ENCODE measurements around the gene TBXAS1. TPM values are rescaled to one million over a fixed set of nuclear protein-coding genes. Genes with fewer than 3 reads are reported as not detected.

Gene TBXAS1
- total and polyA plus RNA-seq, 2 donors (not counting 3 experiments of a cell fraction or from before 2014, with no cell fraction given): 2.1 to 4.3 TPM

DNA sequence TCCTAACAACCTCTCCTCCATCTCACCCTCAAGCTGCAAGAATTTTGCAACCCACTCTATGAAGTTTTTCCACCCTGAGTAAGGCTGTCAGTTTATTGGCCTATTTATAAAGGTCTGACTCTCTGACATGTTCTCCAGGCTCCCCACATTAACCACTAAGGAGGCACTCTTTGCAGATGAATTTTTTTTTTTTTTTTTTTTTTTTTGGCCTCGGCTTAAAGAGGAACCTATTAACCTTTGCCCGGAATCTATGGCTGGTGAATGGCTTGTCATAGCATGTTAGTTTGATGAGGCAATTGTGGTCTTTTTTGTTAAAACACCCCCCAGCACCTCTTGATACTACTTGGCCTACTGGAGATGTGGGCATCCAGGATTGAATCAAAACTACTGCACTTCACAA lies 57.1 kb downstream of the TBXAS1 start:
- Histone ChIP-seq H3K79me2 (ENCODE audit: control insufficient read depth, insufficient read depth, low read length) (no peaks in the 10 kb centered on the region), H4K20me1 (replicated peaks; ENCODE audit: control insufficient read depth, extremely low read depth, insufficient read depth, low read length) (no peaks in the 10 kb centered on the region), H3K27me3 (ENCODE audit: control insufficient read depth in 2 of 2, insufficient read depth in 2 of 2, low read length in 2 of 2) (no peaks in the 10 kb centered on the region), H3K9me3 (replicated peaks; ENCODE audit: control insufficient read depth, insufficient read depth, low read length) (no peaks in the 10 kb centered on the region), H3K36me3 (ENCODE audit: control insufficient read depth in 2 of 2, extremely low read depth in 1 of 2, insufficient read depth in 2 of 2, low read length in 2 of 2) (no peaks in the 10 kb centered on the region), H3K9me1 (replicated peaks; ENCODE audit: control insufficient read depth, extremely low read depth, insufficient read depth, low read length) (no peaks in the 10 kb centered on the region), H2AFZ (ENCODE audit: low read depth, low read length) (no peak overlapping the region), H3K4me2 (ENCODE audit: insufficient read depth, low read length) (no peak overlapping the region), H3K27ac (ENCODE audit: insufficient read depth, low read depth, low read length) (no peak overlapping the region), H3K4me3 (replicated peaks in 1 of 3; ENCODE audit: insufficient read depth in 1 of 3, low read depth in 1 of 3, low read length in 3 of 3) (no peak overlapping the region), H3K4me1 (ENCODE audit: control insufficient read depth, extremely low read depth, insufficient read depth, low read length) (no peaks in the 10 kb centered on the region), H3K9ac (replicated peaks; ENCODE audit: extremely low read depth, insufficient read depth, low read length) (no peak overlapping the region)
- no peak for DNase-seq (ENCODE audit: low read depth, low spot score)
- POLR2A ChIA-PET: no interaction called here
- TF ChIP-seq JUN (IDR thresholded peaks at IDR 0.05; ENCODE audit: borderline replicate concordance, insufficient read depth, insufficient read length, low read depth) (no peak), MAX (IDR thresholded peaks at IDR 0.05; ENCODE audit: insufficient read depth, insufficient read length) (no peak), FOS (IDR thresholded peaks at IDR 0.05; ENCODE audit: borderline replicate concordance, insufficient read depth, low read length) (no peak)
- intact Hi-C loops (cut with micrococcal nuclease) (no loop called here), dilution Hi-C loops (cut with MboI; ENCODE audit: extremely low pct_ligation_motif_present, low sequenced_read_pairs) (no loop called here)
- CTCF ChIA-PET: interaction anchor here (1.1 kb wide), 1 partner anchor 240 kb away, joined by 3 read pairs; no protein-coding TSS in a partner anchor
- no TSS peak for BruUV-seq (replicated peaks)
- FAIRE-seq: no peak

GRCh38 chr7:139886899-139887298 lies 57.8 kb downstream of the TBXAS1 start:
- H3K9me1 ChIP-seq (replicated peaks; ENCODE audit: control insufficient read depth, extremely low read depth, insufficient read depth, low read length): no peaks in the 10 kb centered on the region
- no peak overlapping the region for H3K4me2 ChIP-seq (ENCODE audit: insufficient read depth, low read length)
- H3K4me1 ChIP-seq (ENCODE audit: control insufficient read depth, extremely low read depth, insufficient read depth, low read length): no peaks in the 10 kb centered on the region
- BruUV-seq (replicated peaks): no TSS peak
- H3K9ac ChIP-seq (replicated peaks; ENCODE audit: extremely low read depth, insufficient read depth, low read length): no peak overlapping the region
- intact Hi-C loops (cut with micrococcal nuclease) (no loop called here), dilution Hi-C loops (cut with MboI; ENCODE audit: extremely low pct_ligation_motif_present, low sequenced_read_pairs) (no loop called here)
- no peaks in the 10 kb centered on the region for H3K9me3 ChIP-seq (replicated peaks; ENCODE audit: control insufficient read depth, insufficient read depth, low read length)
- CTCF ChIA-PET: interaction anchor here (1.1 to 1.2 kb wide), 2 partner anchors 14 to 241 kb away, joined by 3 read pairs; no protein-coding TSS in a partner anchor
- TF ChIP-seq FOS (IDR thresholded peaks at IDR 0.05; ENCODE audit: borderline replicate concordance, insufficient read depth, low read length) (no peak), MAX (IDR thresholded peaks at IDR 0.05; ENCODE audit: insufficient read depth, insufficient read length) (no peak), POLR2A (IDR thresholded peaks at IDR 0.05; ENCODE audit: low read depth, low read length) (no peak), EZH2 (IDR thresholded peaks at IDR 0.05; ENCODE audit: borderline replicate concordance, low read depth, low read length, severe bottlenecking) (no peak), POLR2AphosphoS5 (IDR thresholded peaks at IDR 0.05; ENCODE audit: insufficient read depth, low read depth, low read length) (no peak), MYC (IDR thresholded peaks at IDR 0.05; ENCODE audit: low read depth, low read length) (no peak), JUN (IDR thresholded peaks at IDR 0.05; ENCODE audit: borderline replicate concordance, insufficient read depth, insufficient read length, low read depth) (no peak), GATA2 (IDR thresholded peaks at IDR 0.05; ENCODE audit: insufficient read depth, insufficient read length, low read depth, low read length) (no peak), CTCF (IDR thresholded peaks at IDR 0.05; ENCODE audit: extremely low read depth in 1 of 2, insufficient read depth in 1 of 2, low read depth in 1 of 2, low read length in 2 of 2) (no peak)
- no peaks in the 10 kb centered on the region for H3K27me3 ChIP-seq (ENCODE audit: control insufficient read depth in 2 of 2, insufficient read depth in 2 of 2, low read length in 2 of 2)
- POLR2A ChIA-PET: no interaction called here
- no peak overlapping the region for H3K4me3 ChIP-seq (replicated peaks in 1 of 3; ENCODE audit: insufficient read depth in 1 of 3, low read depth in 1 of 3, low read length in 3 of 3)
- H3K36me3 ChIP-seq (ENCODE audit: control insufficient read depth in 2 of 2, extremely low read depth in 1 of 2, insufficient read depth in 2 of 2, low read length in 2 of 2): no peaks in the 10 kb centered on the region
- no peak overlapping the region for H3K27ac ChIP-seq (ENCODE audit: insufficient read depth, low read depth, low read length)
- no peaks in the 10 kb centered on the region for H3K79me2 ChIP-seq (ENCODE audit: control insufficient read depth, insufficient read depth, low read length)
- no peak overlapping the region for H2AFZ ChIP-seq (ENCODE audit: low read depth, low read length)
- no peaks in the 10 kb centered on the region for H4K20me1 ChIP-seq (replicated peaks; ENCODE audit: control insufficient read depth, extremely low read depth, insufficient read depth, low read length)
- DNase-seq (ENCODE audit: low read depth, low spot score) (no peak), FAIRE-seq (no peak)
